ENCODE data around the gene OSTM1. TPM values are rescaled to one million over a fixed set of nuclear protein-coding genes. Genes with fewer than 3 reads are reported as not detected.

The OSTM1 gene
- total and polyA plus RNA-seq, 7 donors, result 3.6 to 267 (median 48.9) TPM

- intact Hi-C loops (cut with DNase I), result no loop called here
- H3K27me3 ChIP-seq, result peaks cover 0 to 19% (median 0%) of the 10 kb centered on the region in 3 donors
- no peak overlapping the region for H3K4me3 ChIP-seq
- no peaks in the 10 kb centered on the region for H3K36me3 ChIP-seq
- TF ChIP-seq EP300 (IDR thresholded peaks at IDR 0.05), result no peak
- TF ChIP-seq POLR2A (IDR thresholded peaks at IDR 0.05), result no peak
- no peak for TF ChIP-seq POLR2AphosphoS5 (IDR thresholded peaks at IDR 0.05)
- no peak for TF ChIP-seq CTCF (IDR thresholded peaks at IDR 0.05)
- H3K27ac ChIP-seq, result no peak overlapping the region
- 93 to 96% methylated on average over 5 of the region's 5 CpGs for WGBS, 2 donors
- H3K9me3 ChIP-seq, result no peaks in the 10 kb centered on the region
- DNase-seq, result no peak
- no peaks in the 10 kb centered on the region for H3K4me1 ChIP-seq
These were observed 31.7 kb upstream of the OSTM1 start for GRCh38 chr6:108106261-108106660.

- Histone ChIP-seq H3K4me3 (no peak overlapping the region), H3K27ac (no peak overlapping the region), H3K9me3 (no peaks in the 10 kb centered on the region), H3K27me3 (peaks cover 0 to 14% (median 0%) of the 10 kb centered on the region in 3 donors), H3K4me1 (no peaks in the 10 kb centered on the region), H3K36me3 (no peaks in the 10 kb centered on the region)
- TF ChIP-seq POLR2AphosphoS5 (IDR thresholded peaks at IDR 0.05), result no peak
- no peak for TF ChIP-seq CTCF (IDR thresholded peaks at IDR 0.05)
- TF ChIP-seq POLR2A (IDR thresholded peaks at IDR 0.05), result no peak
- no peak for TF ChIP-seq EP300 (IDR thresholded peaks at IDR 0.05)
- 90 to 95% methylated on average over 1 of the region's 1 CpG for WGBS, 2 donors
- no peak for DNase-seq
- intact Hi-C loops (cut with DNase I), result no loop called here
These were observed 31.0 kb upstream of the OSTM1 start for GRCh38 chr6:108105571-108105970.

- H3K36me3 ChIP-seq, result no peaks in the 10 kb centered on the region
- H3K4me1 ChIP-seq, result no peaks in the 10 kb centered on the region
- no peak overlapping the region for H3K4me3 ChIP-seq
- intact Hi-C loops (cut with DNase I), result no loop called here
- WGBS, 2 donors, result 82 to 87% methylated on average over 3 of the region's 3 CpGs
- TF ChIP-seq POLR2AphosphoS5 (IDR thresholded peaks at IDR 0.05) (no peak), EP300 (IDR thresholded peaks at IDR 0.05) (no peak), CTCF (IDR thresholded peaks at IDR 0.05) (no peak), POLR2A (IDR thresholded peaks at IDR 0.05) (no peak)
- no peaks in the 10 kb centered on the region for H3K9me3 ChIP-seq
- no peak overlapping the region for H3K27ac ChIP-seq
- peaks cover 0 to 4% (median 0%) of the 10 kb centered on the region in 3 donors for H3K27me3 ChIP-seq
- DNase-seq, result no peak
These were observed 28.4 kb upstream of the OSTM1 start for GRCh38 chr6:108102965-108103364.

- DNase-seq, result no peak
- no peaks in the 10 kb centered on the region for H3K9me3 ChIP-seq
- H3K4me3 ChIP-seq, result no peak overlapping the region
- no peaks in the 10 kb centered on the region for H3K36me3 ChIP-seq
- 70 to 87% methylated on average over 2 of the region's 2 CpGs for WGBS, 2 donors
- H3K27ac ChIP-seq, result no peak overlapping the region
- intact Hi-C loops (cut with DNase I), result no loop called here
- peaks cover 0 to 4% (median 0%) of the 10 kb centered on the region in 3 donors for H3K27me3 ChIP-seq
- H3K4me1 ChIP-seq, result no peaks in the 10 kb centered on the region
- no peak for TF ChIP-seq POLR2A (IDR thresholded peaks at IDR 0.05)
These were observed 25.5 kb upstream of the OSTM1 start for GRCh38 chr6:108100003-108100402.

- WGBS, 2 donors, result 95 to 97% methylated on average over 1 of the region's 1 CpG
- no peaks in the 10 kb centered on the region for H3K9me3 ChIP-seq
- DNase-seq, result no peak
- H3K4me1 ChIP-seq, result no peaks in the 10 kb centered on the region
- intact Hi-C loops (cut with DNase I), result no loop called here
- no peak overlapping the region for H3K27ac ChIP-seq
- H3K36me3 ChIP-seq, result no peaks in the 10 kb centered on the region
- peaks cover 0 to 8% (median 0%) of the 10 kb centered on the region in 3 donors for H3K27me3 ChIP-seq
- no peak overlapping the region for H3K4me3 ChIP-seq
- TF ChIP-seq POLR2AphosphoS5 (IDR thresholded peaks at IDR 0.05) (no peak), POLR2A (IDR thresholded peaks at IDR 0.05) (no peak), EP300 (IDR thresholded peaks at IDR 0.05) (no peak), CTCF (IDR thresholded peaks at IDR 0.05) (no peak)
These were observed 23.3 kb upstream of the OSTM1 start for GRCh38 chr6:108097882-108098281.

Data from sigmoid colon (tissue), 7 donors.